HepG2 (cell line): ENCODE results near the gene NSD1. TPM values are rescaled to one million over a fixed set of nuclear protein-coding genes. Genes with fewer than 3 reads are reported as not detected.

Experiments used
- ARID5B ChIP-seq: IDR thresholded peaks from 2 replicates; pipeline ENCODE4 v1.4.0; 2020; ENCODE audit warnings: mild to moderate bottlenecking, missing genetic modification reagents
- BCL6 ChIP-seq: IDR thresholded peaks from 2 replicates; pipeline ENCODE4 v1.6.1; 2016; ENCODE audit warnings: missing genetic modification reagents, missing compliant biosample characterization
- CCDC6 ChIP-seq: sonication (generic); formaldehyde crosslinking; IDR thresholded peaks from 2 replicates; pipeline ENCODE4 v1.8.1; 2022; ENCODE audit warnings: mild to moderate bottlenecking, missing genetic modification reagents, moderate library complexity
- HMG20B ChIP-seq: conservative IDR thresholded peaks from 2 replicates; pipeline ENCODE4 v1.6.1; 2016; ENCODE audit warnings: missing genetic modification reagents, missing compliant biosample characterization
- NFIC ChIP-seq: IDR thresholded peaks from 2 replicates; pipeline ENCODE4 v1.6.1; 2012; ENCODE audit warnings: mild to moderate bottlenecking, low read length, inconsistent platforms
- NR2F6 ChIP-seq, 2 experiments: IDR thresholded peaks; 2 replicates each; pipeline ENCODE4 v1.6.1; 2016; ENCODE audit warnings: antibody characterized with exemption in 1 of 2, mild to moderate bottlenecking in 1 of 2
- SP5 ChIP-seq: IDR thresholded peaks from 2 replicates; pipeline ENCODE4 v1.6.1; 2016; ENCODE audit warnings: low read depth, borderline replicate concordance
- ZNF180 ChIP-seq: sonication (generic); formaldehyde crosslinking; IDR thresholded peaks from 2 replicates; pipeline ENCODE4 v1.4.0; 2020; ENCODE audit warnings: low read depth, missing genetic modification reagents, borderline replicate concordance
- ZNF512 ChIP-seq: sonication (generic); formaldehyde crosslinking; IDR thresholded peaks from 2 replicates; pipeline ENCODE4 v1.4.0; 2020; ENCODE audit warnings: mild to moderate bottlenecking, missing genetic modification reagents
- ZNF556 ChIP-seq: sonication (generic); formaldehyde crosslinking; IDR thresholded peaks from 2 replicates; pipeline ENCODE4 v1.4.0; 2020; ENCODE audit warnings: mild to moderate bottlenecking, missing genetic modification reagents, borderline replicate concordance
- polyA plus RNA-seq, 8 experiments: library from polyadenylated mRNA; depleted of rRNA in 3 of 8; stranded (reverse) in 7 of 8; unstranded in 1 of 8; fragments of >200 nt; fragmentation: Illumina TruSeq in 4 of 8; extraction: Trizol in 4 of 8; gene quantifications; 2 replicates each; pipeline versions ENCODE4 v1.2.1 to v1.2.3, GENCODE V29; 2011 to 2016; ENCODE audit warnings: low read depth in 4 of 8, missing spikeins in 1 of 8, mixed read lengths in 1 of 8; ENCODE audit not compliant: insufficient read depth in 1 of 8
- total RNA-seq, 5 experiments: library from RNA; depleted of rRNA; stranded (reverse); fragments of >200 nt; fragmentation: Illumina TruSeq; extraction: Trizol; gene quantifications; 2 replicates each; pipeline ENCODE4 v1.2.3, GENCODE V29; 2016; ENCODE audit warnings: low read depth in 1 of 5
- TF ChIP-seq, protein P1 (sequence below): sonication (generic); formaldehyde crosslinking; IDR thresholded peaks from 2 replicates; pipeline ENCODE4 v1.5.0; 2020; ENCODE audit warnings: mild to moderate bottlenecking, missing genetic modification reagents, borderline replicate concordance
- TF ChIP-seq, protein P2 (sequence below): sonication (generic); formaldehyde crosslinking; IDR thresholded peaks from 2 replicates; pipeline ENCODE4 v1.5.1; 2020; ENCODE audit warnings: missing genetic modification reagents, mild to moderate bottlenecking, borderline replicate concordance

The NSD1 gene
- total and polyA plus RNA-seq, 2 of the 13 experiments (the other 11 are each of a cell fraction or from before 2014, with no cell fraction given), result 0.01 to 0.09 TPM

GRCh38 chr5:177303121-177303924, 169.8 kb downstream of the NSD1 start, which contains the start of the genes PRELID1 and RAB24 (continued):
- TF ChIP-seq, protein P1, sequence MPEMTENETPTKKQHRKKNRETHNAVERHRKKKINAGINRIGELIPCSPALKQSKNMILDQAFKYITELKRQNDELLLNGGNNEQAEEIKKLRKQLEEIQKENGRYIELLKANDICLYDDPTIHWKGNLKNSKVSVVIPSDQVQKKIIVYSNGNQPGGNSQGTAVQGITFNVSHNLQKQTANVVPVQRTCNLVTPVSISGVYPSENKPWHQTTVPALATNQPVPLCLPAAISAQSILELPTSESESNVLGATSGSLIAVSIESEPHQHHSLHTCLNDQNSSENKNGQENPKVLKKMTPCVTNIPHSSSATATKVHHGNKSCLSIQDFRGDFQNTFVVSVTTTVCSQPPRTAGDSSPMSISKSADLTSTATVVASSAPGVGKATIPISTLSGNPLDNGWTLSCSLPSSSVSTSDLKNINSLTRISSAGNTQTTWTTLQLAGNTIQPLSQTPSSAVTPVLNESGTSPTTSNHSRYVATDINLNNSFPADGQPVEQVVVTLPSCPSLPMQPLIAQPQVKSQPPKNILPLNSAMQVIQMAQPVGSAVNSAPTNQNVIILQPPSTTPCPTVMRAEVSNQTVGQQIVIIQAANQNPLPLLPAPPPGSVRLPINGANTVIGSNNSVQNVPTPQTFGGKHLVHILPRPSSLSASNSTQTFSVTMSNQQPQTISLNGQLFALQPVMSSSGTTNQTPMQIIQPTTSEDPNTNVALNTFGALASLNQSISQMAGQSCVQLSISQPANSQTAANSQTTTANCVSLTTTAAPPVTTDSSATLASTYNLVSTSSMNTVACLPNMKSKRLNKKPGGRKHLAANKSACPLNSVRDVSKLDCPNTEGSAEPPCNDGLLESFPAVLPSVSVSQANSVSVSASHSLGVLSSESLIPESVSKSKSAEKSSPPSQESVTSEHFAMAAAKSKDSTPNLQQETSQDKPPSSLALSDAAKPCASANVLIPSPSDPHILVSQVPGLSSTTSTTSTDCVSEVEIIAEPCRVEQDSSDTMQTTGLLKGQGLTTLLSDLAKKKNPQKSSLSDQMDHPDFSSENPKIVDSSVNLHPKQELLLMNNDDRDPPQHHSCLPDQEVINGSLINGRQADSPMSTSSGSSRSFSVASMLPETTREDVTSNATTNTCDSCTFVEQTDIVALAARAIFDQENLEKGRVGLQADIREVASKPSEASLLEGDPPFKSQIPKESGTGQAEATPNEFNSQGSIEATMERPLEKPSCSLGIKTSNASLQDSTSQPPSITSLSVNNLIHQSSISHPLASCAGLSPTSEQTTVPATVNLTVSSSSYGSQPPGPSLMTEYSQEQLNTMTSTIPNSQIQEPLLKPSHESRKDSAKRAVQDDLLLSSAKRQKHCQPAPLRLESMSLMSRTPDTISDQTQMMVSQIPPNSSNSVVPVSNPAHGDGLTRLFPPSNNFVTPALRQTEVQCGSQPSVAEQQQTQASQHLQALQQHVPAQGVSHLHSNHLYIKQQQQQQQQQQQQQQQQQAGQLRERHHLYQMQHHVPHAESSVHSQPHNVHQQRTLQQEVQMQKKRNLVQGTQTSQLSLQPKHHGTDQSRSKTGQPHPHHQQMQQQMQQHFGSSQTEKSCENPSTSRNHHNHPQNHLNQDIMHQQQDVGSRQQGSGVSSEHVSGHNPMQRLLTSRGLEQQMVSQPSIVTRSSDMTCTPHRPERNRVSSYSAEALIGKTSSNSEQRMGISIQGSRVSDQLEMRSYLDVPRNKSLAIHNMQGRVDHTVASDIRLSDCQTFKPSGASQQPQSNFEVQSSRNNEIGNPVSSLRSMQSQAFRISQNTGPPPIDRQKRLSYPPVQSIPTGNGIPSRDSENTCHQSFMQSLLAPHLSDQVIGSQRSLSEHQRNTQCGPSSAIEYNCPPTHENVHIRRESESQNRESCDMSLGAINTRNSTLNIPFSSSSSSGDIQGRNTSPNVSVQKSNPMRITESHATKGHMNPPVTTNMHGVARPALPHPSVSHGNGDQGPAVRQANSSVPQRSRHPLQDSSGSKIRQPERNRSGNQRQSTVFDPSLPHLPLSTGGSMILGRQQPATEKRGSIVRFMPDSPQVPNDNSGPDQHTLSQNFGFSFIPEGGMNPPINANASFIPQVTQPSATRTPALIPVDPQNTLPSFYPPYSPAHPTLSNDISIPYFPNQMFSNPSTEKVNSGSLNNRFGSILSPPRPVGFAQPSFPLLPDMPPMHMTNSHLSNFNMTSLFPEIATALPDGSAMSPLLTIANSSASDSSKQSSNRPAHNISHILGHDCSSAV (CRISPR knock-in tag), result peak; percentile 74; the same call in 1 of the 2 replicates
- TF ChIP-seq SP5 (peak; percentile 75), ZNF180 (CRISPR knock-in tag) (no peak), CCDC6 (CRISPR knock-in tag) (peak; percentile 93), NR2F6 (IDR thresholded peaks at IDR 0.05) (no peak), NR2F6 (CRISPR knock-in tag; IDR thresholded peaks at IDR 0.05) (0 out of 2 replicates have a peak, but pooled peaks have one; percentile 27), HMG20B (CRISPR knock-in tag) (no peak), NFIC (no peak), ZNF556 (CRISPR knock-in tag) (peak; percentile 82; the same call in 1 of the 2 replicates), BCL6 (CRISPR knock-in tag) (peak; percentile 61), ARID5B (CRISPR knock-in tag) (peak; percentile 51; the same call in 1 of the 2 replicates), ZNF512 (CRISPR knock-in tag) (0 out of 2 replicates have a peak, but pooled peaks have one; percentile 77)
- TF ChIP-seq, protein P2, sequence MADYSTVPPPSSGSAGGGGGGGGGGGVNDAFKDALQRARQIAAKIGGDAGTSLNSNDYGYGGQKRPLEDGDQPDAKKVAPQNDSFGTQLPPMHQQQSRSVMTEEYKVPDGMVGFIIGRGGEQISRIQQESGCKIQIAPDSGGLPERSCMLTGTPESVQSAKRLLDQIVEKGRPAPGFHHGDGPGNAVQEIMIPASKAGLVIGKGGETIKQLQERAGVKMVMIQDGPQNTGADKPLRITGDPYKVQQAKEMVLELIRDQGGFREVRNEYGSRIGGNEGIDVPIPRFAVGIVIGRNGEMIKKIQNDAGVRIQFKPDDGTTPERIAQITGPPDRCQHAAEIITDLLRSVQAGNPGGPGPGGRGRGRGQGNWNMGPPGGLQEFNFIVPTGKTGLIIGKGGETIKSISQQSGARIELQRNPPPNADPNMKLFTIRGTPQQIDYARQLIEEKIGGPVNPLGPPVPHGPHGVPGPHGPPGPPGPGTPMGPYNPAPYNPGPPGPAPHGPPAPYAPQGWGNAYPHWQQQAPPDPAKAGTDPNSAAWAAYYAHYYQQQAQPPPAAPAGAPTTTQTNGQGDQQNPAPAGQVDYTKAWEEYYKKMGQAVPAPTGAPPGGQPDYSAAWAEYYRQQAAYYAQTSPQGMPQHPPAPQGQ (CRISPR knock-in tag), result no peak
